Natural killer cell treated with Interleukin-12 subunit alpha and Interleukin-12 subunit beta and Interleukin-15 and Interleukin-18, amount 100 ng/mL, for 72 hours (primary cell): ENCODE data around the gene CFAP58. TPM values are rescaled to one million over a fixed set of nuclear protein-coding genes. Genes with fewer than 3 reads are reported as not detected.

Source experiments
- ATAC-seq, 2 donors: fragments of 150-1000 bp; cut with Tn5 transposase in 1 of 2; sonication (Bioruptor Pico), chemical (Tn5 transposase) in 1 of 2; 2 replicates each; pipeline ENCODE4 v1.10.0; 2021
- DNase-seq: peaks from one replicate; pipeline ENCODE4 v3.0.0; 2022; ENCODE audit warnings: low spot score
- H3K27ac Mint-ChIP-seq, 2 donors: 1 replicate in 1 of 2; 2 replicates in 1 of 2; pipeline ENCODE4 v1.8.0; 2022; ENCODE audit warnings: mixed read lengths in 2 of 2, mild to moderate bottlenecking in 1 of 2, moderate library complexity in 1 of 2
- H3K27me3 Mint-ChIP-seq, 2 donors: 1 replicate in 1 of 2; 2 replicates in 1 of 2; pipeline ENCODE4 v1.8.0; 2022; ENCODE audit warnings: mixed read lengths in 2 of 2
- H3K36me3 Mint-ChIP-seq: one replicate; pipeline ENCODE4 v1.8.0; 2022; ENCODE audit warnings: mixed read lengths
- H3K4me1 Mint-ChIP-seq, 2 donors: 1 replicate in 1 of 2; 2 replicates in 1 of 2; pipeline ENCODE4 v1.8.0; 2022; ENCODE audit warnings: low read depth in 2 of 2, mixed read lengths in 2 of 2, mild to moderate bottlenecking in 1 of 2
- H3K4me3 Mint-ChIP-seq: one replicate; pipeline ENCODE4 v1.8.0; 2022; ENCODE audit warnings: mixed read lengths
- H3K9me3 Mint-ChIP-seq: 2 replicates; pipeline ENCODE4 v1.8.0; 2022; ENCODE audit warnings: mixed read lengths
- total RNA-seq, 2 donors: library from RNA; stranded (reverse); gene quantifications; one replicate each; pipeline ENCODE4 v1.2.3, GENCODE V29; 2022

Gene CFAP58
- total RNA-seq, 2 donors from 2014 or later = 0.38 to 0.67 TPM

GRCh38 chr10:104391150-104391968 is 37.7 kb downstream of the CFAP58 start:
- H3K4me1 Mint-ChIP-seq = peaks cover 32 to 45% of the 10 kb centered on the region in 2 donors
- no peaks in the 10 kb centered on the region for H3K9me3 Mint-ChIP-seq
- ATAC-seq = no peak
- no peaks in the 10 kb centered on the region for H3K36me3 Mint-ChIP-seq
- peak overlapping the region in 1 of 2 donors; percentile 40 for H3K27ac Mint-ChIP-seq
- peak overlapping the region; percentile 12 for H3K4me3 Mint-ChIP-seq
- H3K27me3 Mint-ChIP-seq = peaks cover 0 to 6% of the 10 kb centered on the region in 2 donors
- DNase-seq = no peak

GRCh38 chr10:104391969-104392296 is 38.3 kb downstream of the CFAP58 start:
- ATAC-seq = no peak
- no peak for DNase-seq
- Mint-ChIP-seq H3K27me3 (peaks cover 0 to 6% of the 10 kb centered on the region in 2 donors), H3K9me3 (no peaks in the 10 kb centered on the region), H3K36me3 (no peaks in the 10 kb centered on the region), H3K4me1 (peaks cover 32 to 48% of the 10 kb centered on the region in 2 donors), H3K4me3 (peak overlapping the region; percentile 12), H3K27ac (peak overlapping the region in 1 of 2 donors; percentile 40)

GRCh38 chr10:104393387-104393786 is 39.8 kb downstream of the CFAP58 start:
- ATAC-seq (peak in 1 of 2 donors; percentile 27), DNase-seq (no peak)
- Mint-ChIP-seq H3K4me1 (peaks cover 33 to 48% of the 10 kb centered on the region in 2 donors), H3K4me3 (no peak overlapping the region), H3K9me3 (no peaks in the 10 kb centered on the region), H3K36me3 (no peaks in the 10 kb centered on the region), H3K27ac (no peak overlapping the region), H3K27me3 (peaks cover 0 to 6% of the 10 kb centered on the region in 2 donors)

- H3K27me3 Mint-ChIP-seq = peaks cover 0 to 9% of the 10 kb centered on the region in 2 donors
- no peaks in the 10 kb centered on the region for H3K9me3 Mint-ChIP-seq
- H3K36me3 Mint-ChIP-seq = no peaks in the 10 kb centered on the region
- no peak for ATAC-seq
- H3K4me3 Mint-ChIP-seq = no peak overlapping the region
- no peak overlapping the region for H3K27ac Mint-ChIP-seq
- no peak for DNase-seq
- H3K4me1 Mint-ChIP-seq = peaks cover 25 to 46% of the 10 kb centered on the region in 2 donors
These were observed 42.9 kb downstream of the CFAP58 start for GRCh38 chr10:104396581-104396980.

- DNase-seq = no peak
- ATAC-seq = no peak
- H3K36me3 Mint-ChIP-seq = no peaks in the 10 kb centered on the region
- no peak overlapping the region for H3K4me3 Mint-ChIP-seq
- peaks cover 0 to 4% of the 10 kb centered on the region in 2 donors for H3K4me1 Mint-ChIP-seq
- H3K27ac Mint-ChIP-seq = no peak overlapping the region
- peaks cover 5 to 19% of the 10 kb centered on the region in 2 donors for H3K27me3 Mint-ChIP-seq
- no peaks in the 10 kb centered on the region for H3K9me3 Mint-ChIP-seq
These were observed 50.0 kb downstream of the CFAP58 start for GRCh38 chr10:104403636-104404035.

- no peaks in the 10 kb centered on the region for H3K4me1 Mint-ChIP-seq
- H3K36me3 Mint-ChIP-seq = no peaks in the 10 kb centered on the region
- no peak overlapping the region for H3K4me3 Mint-ChIP-seq
- DNase-seq (no peak), ATAC-seq (no peak)
- H3K9me3 Mint-ChIP-seq = no peaks in the 10 kb centered on the region
- peaks cover 20 to 23% of the 10 kb centered on the region in 2 donors for H3K27me3 Mint-ChIP-seq
- no peak overlapping the region for H3K27ac Mint-ChIP-seq
These were observed 53.4 kb downstream of the CFAP58 start for GRCh38 chr10:104406715-104407650.

- DNase-seq (no peak), ATAC-seq (no peak)
- H3K27me3 Mint-ChIP-seq = peaks cover 12 to 21% of the 10 kb centered on the region in 2 donors
- no peak overlapping the region for H3K4me3 Mint-ChIP-seq
- H3K27ac Mint-ChIP-seq = no peak overlapping the region
- H3K4me1 Mint-ChIP-seq = peaks cover 5 to 7% of the 10 kb centered on the region in 2 donors
- H3K9me3 Mint-ChIP-seq = no peaks in the 10 kb centered on the region
- no peaks in the 10 kb centered on the region for H3K36me3 Mint-ChIP-seq
These were observed 59.9 kb downstream of the CFAP58 start for GRCh38 chr10:104413528-104413927.

- H3K4me1 Mint-ChIP-seq = peaks cover 5 to 7% of the 10 kb centered on the region in 2 donors
- no peak overlapping the region for H3K4me3 Mint-ChIP-seq
- no peaks in the 10 kb centered on the region for H3K36me3 Mint-ChIP-seq
- no peak for ATAC-seq
- H3K9me3 Mint-ChIP-seq = no peaks in the 10 kb centered on the region
- no peak for DNase-seq
- H3K27ac Mint-ChIP-seq = no peak overlapping the region
- peaks cover under 1 to 8% of the 10 kb centered on the region in 2 donors for H3K27me3 Mint-ChIP-seq
These were observed 62.0 kb downstream of the CFAP58 start for GRCh38 chr10:104415526-104416165.

- Mint-ChIP-seq H3K4me1 (peaks cover 5 to 7% of the 10 kb centered on the region in 2 donors), H3K36me3 (no peaks in the 10 kb centered on the region)
These were observed 63.2 kb downstream of the CFAP58 start for GRCh38 chr10:104416851-104417250.

GRCh38 chr10:104417637-104418292 is 64.1 kb downstream of the CFAP58 start:
- no peak overlapping the region for H3K4me3 Mint-ChIP-seq
- ATAC-seq (no peak), DNase-seq (no peak)
- peaks cover 0 to 6% of the 10 kb centered on the region in 2 donors for H3K27me3 Mint-ChIP-seq
- H3K27ac Mint-ChIP-seq = no peak overlapping the region
- no peaks in the 10 kb centered on the region for H3K9me3 Mint-ChIP-seq
- H3K36me3 Mint-ChIP-seq = no peaks in the 10 kb centered on the region
- peaks cover 5 to 7% of the 10 kb centered on the region in 2 donors for H3K4me1 Mint-ChIP-seq

More at GRCh38 chr10:104416851-104417250, 63.2 kb downstream of the CFAP58 start:
- Mint-ChIP-seq H3K27ac (no peak overlapping the region), H3K27me3 (peaks cover 0 to 6% of the 10 kb centered on the region in 2 donors), H3K4me3 (no peak overlapping the region), H3K9me3 (no peaks in the 10 kb centered on the region)
- ATAC-seq = no peak
- DNase-seq = no peak

GRCh38 chr10:104424719-104425118 is 71.1 kb downstream of the CFAP58 start:
- Mint-ChIP-seq H3K4me3 (peak overlapping the region; percentile 22), H3K27me3 (peaks cover 0 to 3% of the 10 kb centered on the region in 2 donors), H3K9me3 (no peaks in the 10 kb centered on the region), H3K36me3 (no peaks in the 10 kb centered on the region), H3K4me1 (peaks cover 10 to 11% of the 10 kb centered on the region in 2 donors), H3K27ac (peak overlapping the region; percentile 15 to 33)
- DNase-seq = no peak
- ATAC-seq = peak; percentile 83 to 90

- Mint-ChIP-seq H3K27me3 (peaks cover 0 to 5% of the 10 kb centered on the region in 2 donors), H3K4me1 (peaks cover 10 to 11% of the 10 kb centered on the region in 2 donors), H3K27ac (no peak overlapping the region), H3K4me3 (no peak overlapping the region), H3K36me3 (no peaks in the 10 kb centered on the region), H3K9me3 (no peaks in the 10 kb centered on the region)
- DNase-seq = no peak
- ATAC-seq = no peak
These were observed 74.4 kb downstream of the CFAP58 start for GRCh38 chr10:104427989-104428388.

- Mint-ChIP-seq H3K9me3 (no peaks in the 10 kb centered on the region), H3K4me3 (no peak overlapping the region), H3K36me3 (no peaks in the 10 kb centered on the region), H3K27ac (no peak overlapping the region), H3K27me3 (peaks cover 0 to 2% of the 10 kb centered on the region in 2 donors), H3K4me1 (peaks cover 3 to 4% of the 10 kb centered on the region in 2 donors)
- no peak for DNase-seq
- ATAC-seq = no peak
These were observed 76.2 kb downstream of the CFAP58 start for GRCh38 chr10:104429846-104430245.
